ENCODE data around the gene COPB1.
A peak's percentile ranks its signal among the peaks of the same experiment; 100 is the strongest.

The COPB1 gene

GRCh38 chr11:14518820-14519219 lies 19.2 kb upstream of the COPB1 start:
- no peak for DNase-seq (ENCODE audit: low read depth)

- no peak for DNase-seq (ENCODE audit: low read depth)
These were observed 14.2 kb upstream of the COPB1 start for GRCh38 chr11:14513800-14514199.

- no peak for DNase-seq (ENCODE audit: low read depth)
These were observed 6.9 kb upstream of the COPB1 start for GRCh38 chr11:14506532-14506931.

DNA sequence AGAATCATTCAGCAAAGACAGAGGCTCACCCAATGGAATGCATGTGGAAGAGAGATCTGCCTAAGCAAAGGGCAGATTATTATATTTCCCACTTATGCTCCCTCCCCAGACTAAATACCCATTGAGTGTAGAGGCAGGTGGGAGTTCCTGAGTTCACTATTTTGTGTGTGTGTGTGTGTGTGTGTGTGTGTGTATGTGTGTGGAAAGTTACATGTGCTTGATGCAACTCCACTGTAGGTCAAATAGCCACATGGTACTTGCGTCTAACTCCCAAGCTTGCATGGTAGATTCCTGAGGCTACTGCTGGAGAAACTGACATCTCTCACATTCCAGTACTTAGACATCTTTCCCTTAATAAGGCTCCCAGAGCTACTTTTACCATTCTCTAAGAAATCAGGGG lies 3.4 kb upstream of the COPB1 start:
- no peak for DNase-seq (ENCODE audit: low read depth)

GRCh38 chr11:14502039-14502438 lies 2.4 kb upstream of the COPB1 start:
- no peak for DNase-seq (ENCODE audit: low read depth)

GRCh38 chr11:14500181-14500651 lies 605 bp upstream of the COPB1 start:
- peak; percentile 44 for DNase-seq (ENCODE audit: low read depth)

DNA sequence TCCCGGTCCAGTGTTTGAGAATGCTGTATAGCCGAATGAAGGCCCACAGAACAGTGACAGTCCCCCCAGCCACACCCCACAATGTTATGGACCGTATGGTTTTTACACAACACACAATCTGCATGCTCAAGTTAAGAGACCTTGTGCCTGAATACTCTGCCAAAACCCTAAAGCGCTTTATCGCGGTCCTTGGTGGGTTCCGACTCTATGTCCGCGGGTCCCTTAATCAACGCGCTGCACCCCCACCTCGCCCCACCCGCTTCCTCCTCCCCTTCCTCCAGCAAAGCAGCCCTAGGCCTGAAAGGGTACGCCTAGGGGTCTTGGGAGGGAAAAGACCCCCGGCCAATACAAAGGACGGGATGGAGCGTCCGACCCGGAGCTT lies 442 bp downstream of the COPB1 start:
- no peak for DNase-seq (ENCODE audit: low read depth)

DNA sequence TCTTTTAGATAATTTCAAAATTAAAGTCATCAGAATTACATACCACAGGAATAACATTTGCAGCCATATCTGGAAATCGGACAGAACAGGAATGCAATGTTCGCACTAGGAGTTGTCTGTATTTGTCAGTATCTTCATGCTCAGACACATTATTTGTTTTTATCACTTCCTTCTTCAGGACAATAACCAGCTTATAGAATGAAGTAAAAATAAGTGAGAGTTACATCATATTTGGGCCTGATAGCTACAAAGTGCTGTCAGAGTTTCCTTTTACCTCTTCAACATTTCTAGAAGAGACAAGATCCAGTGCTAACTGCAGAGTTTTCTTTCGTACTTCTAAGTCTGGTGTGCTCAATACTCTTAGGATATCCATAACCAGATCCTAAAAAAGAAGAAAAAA lies 18.9 kb downstream of the COPB1 start:
- DNase-seq (ENCODE audit: low read depth) = no peak

GRCh38 chr11:14471127-14471526 lies 28.5 kb downstream of the COPB1 start:
- DNase-seq (ENCODE audit: low read depth) = no peak

DNA sequence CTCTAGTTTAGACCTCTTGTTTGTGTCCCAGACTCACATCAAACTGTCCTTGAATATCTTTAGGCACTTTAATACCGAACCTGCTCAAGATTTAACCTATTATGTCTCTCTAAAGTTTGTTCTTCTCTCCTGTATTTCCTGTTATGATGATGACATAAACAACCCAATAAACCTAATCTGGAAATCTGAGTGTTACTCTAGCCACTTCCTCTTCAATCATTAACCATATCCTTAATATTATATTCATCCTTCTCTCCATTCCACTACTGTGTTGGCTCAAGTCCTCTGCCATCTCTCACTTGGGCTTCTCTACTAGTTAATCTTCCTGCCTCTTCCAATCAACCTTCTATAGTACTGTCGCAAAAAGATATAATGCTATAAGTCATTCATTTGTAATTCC lies 36.0 kb downstream of the COPB1 start:
- no peak for DNase-seq (ENCODE audit: low read depth)

GRCh38 chr11:14460147-14460546 lies 39.5 kb downstream of the COPB1 start:
- DNase-seq (ENCODE audit: low read depth) = no peak

DNA sequence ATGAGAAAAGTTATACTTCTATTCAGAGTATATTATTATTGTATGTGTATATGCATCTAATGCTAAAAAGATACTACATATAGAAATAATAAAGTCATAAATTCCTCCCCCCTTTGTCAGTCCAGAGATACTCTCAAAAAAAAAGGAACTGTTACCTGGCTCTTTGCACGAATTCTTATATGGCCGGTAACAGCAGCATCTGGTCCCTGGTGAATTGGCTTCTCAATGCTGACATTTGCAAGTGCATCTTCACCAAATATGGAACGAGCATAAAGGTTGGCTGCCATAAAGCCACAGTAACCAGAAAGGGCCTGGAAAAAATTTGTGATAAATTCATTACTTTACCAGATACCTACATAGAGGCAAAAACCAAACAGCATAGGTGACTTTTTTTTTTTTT lies 41.2 kb downstream of the COPB1 start:
- DNase-seq (ENCODE audit: low read depth) = no peak

DNA sequence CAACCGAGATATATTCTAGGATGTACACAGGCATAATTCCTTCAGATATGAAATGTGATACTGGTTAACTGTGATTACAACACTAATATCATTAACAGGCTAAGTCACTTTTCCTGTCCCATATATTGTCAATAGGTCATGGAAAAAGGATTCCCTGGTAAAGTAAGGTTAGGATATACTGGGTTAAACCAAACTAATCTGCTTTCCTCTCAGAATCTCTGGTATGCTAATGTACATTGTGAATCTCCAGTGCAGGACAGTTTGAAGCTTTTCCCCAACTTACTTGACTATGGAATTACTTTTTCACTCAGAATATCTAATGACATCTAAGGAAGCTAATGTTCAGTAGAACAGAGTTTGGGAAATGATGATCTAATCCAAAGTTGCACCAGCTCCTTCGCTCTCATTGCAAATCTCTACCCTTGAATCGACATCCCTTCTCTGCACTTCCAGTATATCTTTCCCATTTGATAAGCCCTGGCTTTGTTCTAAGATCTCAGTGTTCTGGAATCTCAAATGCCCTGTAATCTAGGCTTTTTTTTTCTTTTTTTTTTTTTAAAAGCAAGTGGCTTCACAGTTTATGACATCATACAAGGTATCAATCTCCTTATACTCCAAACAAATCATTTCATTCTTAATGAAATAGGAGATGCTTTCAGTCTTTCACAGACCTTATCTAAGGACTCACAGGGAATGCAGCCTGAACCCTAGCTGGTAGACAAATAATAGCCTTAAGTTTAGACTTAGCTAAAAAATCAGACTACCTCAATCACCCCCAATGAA lies 43.8 kb downstream of the COPB1 start:
- no peak for DNase-seq (ENCODE audit: low read depth)

- DNase-seq (ENCODE audit: low read depth) = no peak
These were observed 44.6 kb downstream of the COPB1 start for GRCh38 chr11:14454861-14455632.

DNA sequence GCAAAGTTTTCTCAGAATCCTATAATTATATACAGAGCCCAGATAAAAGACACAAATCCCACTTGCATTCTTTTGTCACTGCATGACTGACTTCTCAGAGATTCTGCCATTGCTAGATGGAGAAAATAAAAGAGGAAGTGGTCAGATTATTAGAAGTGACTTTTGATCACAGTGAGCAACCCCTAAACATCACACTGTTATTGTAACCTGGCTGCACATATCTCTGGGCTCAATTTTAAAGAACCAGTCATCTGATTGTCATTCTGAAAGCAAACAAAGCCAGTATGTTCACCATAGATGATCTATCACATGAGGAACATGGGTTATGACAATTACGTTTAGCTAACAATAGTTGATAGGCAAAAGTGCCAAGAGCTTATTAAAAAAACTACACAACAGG lies 47.8 kb downstream of the COPB1 start:
- no peak for DNase-seq (ENCODE audit: low read depth)

GRCh38 chr11:14449302-14449714 lies 50.3 kb downstream of the COPB1 start:
- no peak for DNase-seq (ENCODE audit: low read depth)

- no peak for DNase-seq (ENCODE audit: low read depth)
These were observed 51.4 kb downstream of the COPB1 start for GRCh38 chr11:14448240-14448639.

DNA sequence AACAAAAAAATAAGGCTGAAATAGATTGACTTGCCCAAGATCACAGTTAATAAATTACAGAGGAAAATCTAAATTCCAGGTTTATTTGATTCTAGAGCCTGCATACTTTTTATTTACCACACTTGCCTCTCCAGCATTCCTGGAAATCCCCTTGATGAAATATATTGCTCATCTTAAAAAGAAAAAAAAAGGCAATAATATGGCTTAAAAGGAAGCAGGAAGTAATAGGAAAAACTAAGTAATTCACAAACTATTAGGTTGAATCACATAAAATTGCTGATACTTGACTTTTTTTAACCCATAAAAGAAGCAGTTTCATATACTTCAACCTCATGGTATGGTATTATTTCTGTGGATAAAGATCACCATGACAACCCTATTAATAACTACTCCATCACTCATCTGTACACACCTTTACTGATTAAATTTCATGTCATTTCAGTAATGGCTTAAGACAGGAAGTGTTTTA lies 52.9 kb downstream of the COPB1 start:
- DNase-seq (ENCODE audit: low read depth) = no peak

DNA sequence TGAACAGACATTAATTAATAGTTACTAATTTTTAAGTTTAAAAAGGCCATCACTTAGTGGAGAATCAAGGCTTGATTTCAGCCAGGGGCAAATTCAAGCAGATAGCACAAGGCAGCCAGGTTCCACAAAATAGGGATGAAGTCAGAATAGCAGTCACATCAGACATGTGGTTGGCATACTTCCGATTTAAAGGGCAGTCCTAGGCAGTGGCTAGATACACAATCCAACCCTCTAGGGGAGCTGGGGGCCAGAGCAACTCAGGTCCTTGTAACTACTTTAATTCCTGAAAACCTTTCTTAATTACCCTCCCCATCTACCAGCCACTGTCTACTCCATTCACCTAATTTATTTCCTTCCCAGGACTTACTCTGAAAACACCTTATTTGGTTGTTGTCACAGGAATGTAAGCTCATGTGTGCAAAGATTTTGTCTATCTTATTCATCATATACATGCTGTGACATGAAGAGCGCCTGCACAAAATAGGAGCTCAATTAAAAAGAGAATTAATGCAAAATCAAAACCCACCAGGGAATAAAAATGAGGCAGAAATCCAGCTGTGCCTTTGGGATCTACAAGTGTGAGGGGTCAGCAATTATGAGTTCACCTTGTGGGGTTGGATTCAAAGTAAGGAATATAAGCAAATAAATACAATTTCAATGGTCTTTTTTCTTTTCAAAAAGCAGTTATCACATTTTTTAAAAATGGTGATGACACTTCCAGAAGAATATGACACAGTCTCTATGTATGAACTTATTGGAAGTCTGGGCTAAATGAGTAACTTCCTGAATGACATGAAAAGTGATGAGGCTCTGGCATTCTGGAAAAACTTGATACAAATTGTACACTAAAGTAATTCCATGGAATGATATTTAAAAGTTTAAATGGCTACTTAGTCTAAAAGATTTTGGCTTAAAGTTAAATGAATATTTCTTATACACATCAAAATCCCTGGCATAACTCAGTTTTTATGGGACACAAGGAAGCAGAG lies 53.8 kb downstream of the COPB1 start:
- DNase-seq (ENCODE audit: low read depth) = no peak

DNA sequence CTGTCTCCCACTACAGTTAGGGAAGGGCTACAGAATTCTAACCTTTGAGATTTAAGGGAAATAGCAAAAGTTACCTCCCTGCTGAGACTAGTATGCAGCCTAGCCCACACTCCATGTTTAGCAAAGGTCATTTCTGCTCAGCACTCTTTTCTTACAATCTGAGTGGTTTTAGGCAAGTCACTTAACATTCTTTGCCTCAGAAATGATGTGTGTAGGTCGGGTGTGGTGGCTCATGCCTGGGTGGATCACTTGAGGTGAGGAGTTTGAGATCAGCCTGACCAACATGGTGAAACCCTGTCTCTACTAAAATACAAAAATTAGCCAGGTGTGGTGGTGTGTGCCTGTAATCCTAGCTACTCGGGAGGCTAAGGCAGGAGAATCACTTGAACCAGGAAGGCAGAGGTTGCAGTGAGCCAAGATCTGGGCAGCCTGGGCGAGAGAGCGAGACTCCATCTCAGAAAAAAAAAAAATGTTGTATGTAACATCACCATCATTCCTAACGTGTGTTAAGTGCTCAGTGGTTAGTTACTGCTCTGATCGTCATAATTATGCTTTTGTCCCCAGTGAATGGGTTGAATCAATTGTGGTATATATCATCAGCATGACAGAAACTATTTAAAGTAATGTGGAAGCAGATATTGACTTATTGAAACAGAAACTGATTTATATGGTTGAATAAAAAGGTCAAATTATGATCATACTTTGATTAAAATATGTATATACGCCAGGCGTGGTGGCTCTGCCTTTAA lies 55.0 kb downstream of the COPB1 start:
- DNase-seq (ENCODE audit: low read depth) = no peak

GRCh38 chr11:14443638-14444037 lies 56.0 kb downstream of the COPB1 start:
- DNase-seq (ENCODE audit: low read depth) = no peak
